ENCODE results near the gene SHISA6.

SHISA6 gene

GRCh38 chr17:11240841-11241610 lies at the start of gene SHISA6:
TSS of gene SHISA6 (plus strand) at chr17:11241213.
- no peak for DNase-seq

- DNase-seq, result no peak
Observed at GRCh38 chr17:11195801-11196200, 45.2 kb upstream of the SHISA6 start.

DNA sequence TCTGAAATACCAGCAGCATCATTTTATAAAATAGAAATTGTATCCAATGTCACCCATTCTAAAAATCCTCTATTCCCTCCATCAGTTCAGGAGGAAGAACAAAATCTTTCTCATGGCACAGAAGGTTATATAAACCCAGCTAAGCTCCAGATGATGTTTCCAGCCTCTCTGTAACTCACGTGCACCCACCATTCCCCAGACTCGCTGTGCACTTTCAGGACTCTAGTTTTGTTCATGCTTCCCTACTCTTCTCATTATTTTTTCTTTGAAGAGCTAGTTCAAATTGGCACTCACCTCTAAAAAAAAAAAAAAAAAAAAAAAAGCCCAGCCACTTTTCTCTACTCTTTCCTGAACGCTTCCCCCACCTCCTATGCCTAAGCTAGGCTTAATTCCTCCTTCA lies 36.0 kb upstream of the SHISA6 start:
- no peak for DNase-seq

- no peak for DNase-seq
Observed at GRCh38 chr17:11205659-11206058, 35.4 kb upstream of the SHISA6 start.

DNA sequence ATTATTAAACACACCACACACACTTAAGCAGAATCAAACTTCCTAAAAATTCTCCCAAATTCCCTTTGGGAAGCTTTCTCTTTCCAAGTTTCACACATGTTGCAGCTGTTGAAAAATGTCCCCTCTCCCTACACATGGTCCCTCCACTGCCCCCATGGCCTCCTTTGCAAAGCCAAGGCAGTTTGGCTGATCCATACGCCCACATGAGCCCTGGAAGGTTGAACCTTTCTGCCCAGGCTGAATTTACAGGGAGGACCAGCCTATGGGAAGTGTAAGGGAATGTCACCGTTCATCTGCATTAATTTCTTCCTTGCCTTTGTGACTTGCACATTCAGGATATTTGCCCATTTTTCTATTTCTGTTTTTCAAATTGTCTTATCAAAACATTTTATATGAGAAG lies 31.1 kb upstream of the SHISA6 start:
- no peak for DNase-seq

DNA sequence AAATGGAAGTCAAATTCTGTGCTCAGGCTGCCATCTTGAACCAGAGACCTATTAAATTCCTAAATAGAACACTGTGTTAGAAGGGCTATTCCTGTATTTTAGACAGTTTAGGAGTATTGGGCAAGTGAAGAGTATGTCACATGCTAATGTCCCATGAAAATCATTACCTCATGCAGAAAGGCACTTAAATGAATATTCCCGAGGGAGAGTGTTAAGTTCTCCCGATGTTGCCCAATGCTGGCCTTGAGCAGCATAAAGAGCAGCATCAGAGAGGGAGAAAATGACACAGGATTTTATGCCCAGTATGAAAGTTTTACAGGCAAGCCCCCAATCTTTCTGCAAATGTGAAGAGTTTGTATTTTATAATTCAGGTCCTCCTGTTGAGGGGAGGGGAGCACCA lies 28.2 kb upstream of the SHISA6 start:
- no peak for DNase-seq

- no peak for DNase-seq
Observed at GRCh38 chr17:11216976-11217375, 24.0 kb upstream of the SHISA6 start.

DNA sequence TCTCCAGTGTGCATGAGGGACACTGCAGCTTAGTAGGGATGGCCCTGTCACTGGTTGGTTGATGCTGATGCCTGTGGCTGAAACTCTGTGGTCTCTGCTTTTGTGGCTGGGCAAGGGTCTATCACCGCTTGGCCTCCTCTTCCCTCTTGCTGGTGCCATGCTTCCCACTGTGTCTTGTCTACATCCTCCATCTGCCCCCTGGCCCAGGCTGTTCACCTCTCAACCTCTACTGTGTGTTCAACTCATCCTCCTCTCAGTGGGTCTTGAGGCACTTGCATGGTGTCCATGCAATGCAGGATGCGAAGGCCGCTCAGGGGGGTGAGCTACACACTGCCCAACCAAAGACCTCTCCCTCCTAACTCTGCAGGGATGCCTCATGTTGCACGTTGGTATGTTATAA lies 19.8 kb upstream of the SHISA6 start:
- DNase-seq, result no peak

DNA sequence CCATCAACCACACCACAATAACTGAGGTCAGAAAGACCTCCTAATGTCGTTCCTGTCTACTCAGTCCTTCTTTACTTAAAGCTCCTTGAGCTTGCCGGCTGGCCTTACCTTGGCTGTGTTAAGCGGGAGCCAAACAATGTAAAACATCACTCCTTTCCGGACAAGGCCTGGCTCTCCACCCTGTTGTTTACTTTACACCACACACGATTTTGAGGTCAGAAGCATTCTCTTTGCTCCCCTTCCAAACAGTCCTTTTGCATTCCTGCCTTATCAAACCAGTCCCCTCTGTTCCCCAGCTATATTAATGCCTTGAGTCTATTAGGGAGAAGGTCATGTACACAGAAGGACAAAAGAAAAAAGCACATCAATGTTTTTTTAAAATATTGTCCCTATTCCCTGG lies 19.3 kb upstream of the SHISA6 start:
- no peak for DNase-seq

GRCh38 chr17:11238705-11239104 lies 2.3 kb upstream of the SHISA6 start:
- DNase-seq, result no peak

DNA sequence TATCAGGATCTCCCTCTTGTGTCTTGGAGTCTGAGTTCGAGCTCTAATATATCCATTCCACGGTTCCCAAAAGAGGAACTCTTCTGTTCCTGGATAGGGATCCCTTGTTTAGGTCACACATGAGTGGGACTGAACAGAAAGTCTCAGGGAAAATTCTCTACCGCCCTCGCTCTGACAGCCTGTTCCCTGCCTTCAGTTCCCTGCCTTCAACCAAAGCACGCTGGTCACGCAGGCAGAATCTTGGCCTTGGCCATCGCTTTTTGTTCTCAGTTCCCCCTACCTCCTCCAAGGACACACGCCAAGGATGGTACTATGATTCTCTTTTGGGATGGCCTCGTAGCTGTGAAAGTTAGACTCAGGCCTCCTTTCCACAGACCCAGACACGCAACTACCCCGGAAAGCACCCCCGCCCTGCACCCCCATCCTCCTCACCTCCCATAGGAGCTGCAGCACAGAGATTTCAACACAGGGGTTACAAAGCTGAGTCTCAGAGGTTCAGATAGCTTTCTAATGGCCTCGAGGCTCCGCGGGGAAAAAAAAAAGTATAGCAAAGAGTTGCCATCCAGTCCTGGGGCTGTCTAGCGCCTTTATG lies 1.5 kb upstream of the SHISA6 start:
- no peak for DNase-seq

DNA sequence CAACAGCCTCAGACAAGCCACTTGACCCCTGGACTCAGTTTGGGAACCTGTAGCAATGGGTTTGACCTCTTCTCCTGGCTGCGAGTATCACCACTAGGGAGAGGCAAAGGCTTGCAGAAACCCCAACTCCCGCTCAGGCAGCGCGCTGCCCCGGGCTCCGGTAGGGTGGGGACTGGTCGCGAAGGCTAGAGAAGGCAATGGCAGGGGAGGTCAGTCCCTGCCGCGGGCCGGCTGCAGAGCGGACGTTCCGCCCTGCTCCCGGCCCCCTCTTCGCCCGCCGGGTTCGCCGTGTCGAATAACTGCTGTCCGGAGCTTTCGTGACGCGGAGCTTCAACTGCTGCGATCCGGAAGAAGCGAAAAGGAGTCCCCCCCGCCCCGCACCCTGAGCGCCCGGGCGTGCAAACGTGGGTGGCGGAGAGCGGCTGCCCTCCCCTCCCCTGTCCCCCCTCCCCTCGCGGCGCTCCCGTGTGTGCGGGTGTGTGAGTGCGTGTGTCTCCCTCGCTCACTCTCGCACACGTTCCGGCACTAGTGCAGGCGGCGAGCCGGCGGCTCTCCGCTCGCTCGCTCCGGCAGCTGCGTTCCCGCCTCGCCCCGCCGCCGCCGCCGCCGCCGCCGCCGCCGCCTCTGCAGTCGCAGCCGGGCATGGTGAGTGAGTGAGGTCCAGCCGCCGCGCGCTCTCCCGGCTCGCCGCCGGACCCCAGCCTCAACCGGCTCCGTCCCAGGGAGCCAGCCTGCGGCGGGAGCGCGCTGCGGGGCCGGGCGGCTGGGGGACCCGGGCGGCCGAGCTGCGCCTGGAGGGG lies 772 bp upstream of the SHISA6 start:
- DNase-seq, result no peak

DNA sequence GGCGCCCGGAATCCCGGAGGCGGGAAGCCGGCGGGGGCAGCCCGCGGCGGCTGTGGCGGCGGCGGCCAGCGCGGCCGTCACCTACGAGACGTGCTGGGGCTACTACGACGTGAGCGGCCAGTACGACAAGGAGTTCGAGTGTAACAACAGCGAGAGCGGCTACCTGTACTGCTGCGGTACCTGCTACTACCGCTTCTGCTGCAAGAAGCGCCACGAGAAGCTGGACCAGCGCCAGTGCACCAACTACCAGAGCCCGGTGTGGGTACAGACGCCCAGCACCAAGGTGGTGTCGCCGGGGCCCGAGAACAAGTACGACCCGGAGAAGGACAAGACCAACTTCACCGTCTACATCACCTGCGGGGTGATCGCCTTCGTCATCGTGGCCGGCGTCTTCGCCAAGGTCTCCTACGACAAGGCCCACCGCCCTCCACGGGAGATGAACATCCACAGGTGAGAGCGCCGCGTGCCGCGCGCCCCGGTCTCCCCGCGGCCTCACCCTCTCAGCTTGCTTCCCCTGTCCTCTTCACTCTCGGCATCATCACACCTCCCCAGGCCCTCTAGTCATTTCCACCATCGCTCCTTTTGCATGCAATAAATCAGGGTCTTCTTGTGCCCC lies 706 bp downstream of the SHISA6 start:
- DNase-seq, result no peak

DNA sequence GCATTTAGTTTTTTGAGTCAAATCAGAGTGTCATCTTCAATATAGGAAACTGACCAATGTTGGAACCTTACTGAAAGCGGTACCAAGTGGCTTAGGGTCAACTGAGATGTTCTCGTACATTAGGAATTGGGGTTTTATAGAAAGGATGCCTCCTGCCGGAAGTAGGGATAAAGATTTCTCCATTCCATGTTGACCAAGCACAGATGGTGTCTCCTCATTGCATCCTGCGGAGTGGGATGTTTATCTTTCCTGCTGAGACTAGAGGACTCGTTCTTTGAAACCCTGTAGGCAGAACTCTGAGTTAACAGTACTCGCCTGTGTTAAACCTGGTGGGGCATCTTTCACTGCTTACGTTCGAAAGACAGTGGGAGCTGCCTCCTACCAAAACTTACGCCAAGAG lies 1.4 kb downstream of the SHISA6 start:
- DNase-seq, result no peak

DNA sequence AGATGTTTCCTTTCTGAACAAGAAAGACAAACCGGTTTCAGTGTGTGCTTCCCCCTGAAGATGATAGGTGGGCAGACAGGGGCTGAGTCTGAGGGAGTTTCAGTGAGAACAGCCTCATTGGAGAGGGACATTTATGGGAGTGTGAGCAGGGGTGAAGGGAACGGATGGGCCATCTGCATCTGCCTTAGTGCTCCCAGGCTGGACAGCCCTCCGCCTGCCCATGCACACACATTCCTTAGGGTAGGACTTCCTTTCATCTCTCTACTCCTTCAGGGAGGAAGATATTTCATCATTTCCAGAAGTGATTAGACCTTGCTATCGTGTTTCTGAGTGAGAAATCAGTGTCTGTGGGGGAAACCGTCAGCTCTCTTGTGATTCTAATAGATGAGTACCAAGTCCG lies 3.8 kb downstream of the SHISA6 start:
- DNase-seq, result no peak

GRCh38 chr17:11245187-11245586 lies 4.2 kb downstream of the SHISA6 start:
- DNase-seq, result no peak

DNA sequence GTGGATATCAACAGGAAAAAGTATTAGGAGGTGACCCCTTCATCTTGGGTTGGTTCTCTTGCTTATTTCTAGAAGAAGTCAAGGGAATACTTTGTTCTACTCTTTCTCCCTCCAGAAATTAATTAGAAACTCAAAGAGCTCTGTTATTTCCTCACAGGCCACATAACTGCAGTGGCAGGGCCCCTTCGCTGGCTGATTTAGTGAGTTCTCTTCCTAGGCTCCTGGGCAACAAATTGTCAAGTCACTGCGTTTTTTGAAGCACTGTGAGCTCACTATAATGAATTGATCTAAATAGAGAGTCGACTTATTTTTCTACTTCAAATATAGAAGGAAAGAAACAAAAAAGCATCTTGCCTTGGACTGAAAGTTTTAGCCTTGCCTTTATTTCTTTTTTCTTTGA lies 4.8 kb downstream of the SHISA6 start:
- DNase-seq, result no peak

- no peak for DNase-seq
Observed at GRCh38 chr17:11250161-11250560, 9.1 kb downstream of the SHISA6 start.

GRCh38 chr17:11251561-11252107 lies 10.6 kb downstream of the SHISA6 start:
- no peak for DNase-seq

DNA sequence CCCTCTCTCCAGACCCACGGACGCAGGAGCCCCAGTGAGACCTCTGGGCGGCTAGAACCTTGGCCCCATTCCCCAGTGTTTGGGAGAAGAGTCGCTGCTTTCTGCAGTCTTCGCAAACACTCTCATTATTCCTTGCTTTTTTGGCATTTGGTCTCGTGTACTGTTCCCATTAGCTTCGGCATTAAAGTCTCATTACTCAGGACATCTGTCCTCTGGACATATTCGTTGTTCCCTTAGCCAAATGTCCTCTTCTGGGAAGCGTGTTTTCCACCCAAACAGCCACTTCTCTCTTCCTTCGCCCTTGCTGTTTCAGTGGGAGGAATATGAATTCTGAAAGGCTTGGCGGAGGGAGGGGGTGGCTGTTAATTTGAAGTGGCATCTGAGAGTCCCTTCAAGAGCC lies 11.1 kb downstream of the SHISA6 start:
- no peak for DNase-seq

DNA sequence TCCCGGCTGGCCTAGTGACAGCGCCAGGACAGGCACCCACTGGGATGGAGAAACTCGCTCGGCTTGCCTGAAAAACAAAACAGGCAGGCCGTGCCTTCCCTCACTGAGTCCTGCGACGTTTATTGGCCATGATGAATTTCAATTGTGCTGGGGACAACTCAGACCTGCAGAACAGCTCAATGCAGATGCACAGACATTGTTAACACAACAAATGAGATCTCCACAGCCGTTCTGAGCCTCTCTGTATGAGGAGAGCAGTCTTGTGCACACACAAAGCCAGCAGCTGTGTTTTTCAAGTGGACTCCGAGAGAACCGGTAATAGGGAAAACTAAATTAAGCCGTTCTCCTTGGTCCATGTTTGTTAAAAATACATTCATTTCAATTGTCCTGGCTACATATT lies 15.9 kb downstream of the SHISA6 start:
- DNase-seq, result no peak

GRCh38 chr17:11264183-11264871 lies 23.3 kb downstream of the SHISA6 start:
- no peak for DNase-seq
